ENCODE data around the gene COX8A.
A peak's percentile ranks its signal among the peaks of the same experiment; 100 is the strongest.

COX8A gene

GRCh38 chr11:63979426-63979825 is 5.0 kb downstream of the COX8A start:
- H3K27me3 ChIP-seq (ENCODE audit: insufficient read depth, poor library complexity, severe bottlenecking): no peaks in the 10 kb centered on the region
- H3K27ac ChIP-seq (replicated peaks): no peak overlapping the region
- DNase-seq (ENCODE audit: low read depth in 1 of 2, low spot score in 1 of 2): no peak
- no peak overlapping the region for H3K4me3 ChIP-seq (replicated peaks; ENCODE audit: insufficient read depth, low read length)
- no peak for TF ChIP-seq SPI1 (IDR thresholded peaks at IDR 0.05; ENCODE audit: borderline replicate concordance, low read depth)
- TF ChIP-seq, protein P1, sequence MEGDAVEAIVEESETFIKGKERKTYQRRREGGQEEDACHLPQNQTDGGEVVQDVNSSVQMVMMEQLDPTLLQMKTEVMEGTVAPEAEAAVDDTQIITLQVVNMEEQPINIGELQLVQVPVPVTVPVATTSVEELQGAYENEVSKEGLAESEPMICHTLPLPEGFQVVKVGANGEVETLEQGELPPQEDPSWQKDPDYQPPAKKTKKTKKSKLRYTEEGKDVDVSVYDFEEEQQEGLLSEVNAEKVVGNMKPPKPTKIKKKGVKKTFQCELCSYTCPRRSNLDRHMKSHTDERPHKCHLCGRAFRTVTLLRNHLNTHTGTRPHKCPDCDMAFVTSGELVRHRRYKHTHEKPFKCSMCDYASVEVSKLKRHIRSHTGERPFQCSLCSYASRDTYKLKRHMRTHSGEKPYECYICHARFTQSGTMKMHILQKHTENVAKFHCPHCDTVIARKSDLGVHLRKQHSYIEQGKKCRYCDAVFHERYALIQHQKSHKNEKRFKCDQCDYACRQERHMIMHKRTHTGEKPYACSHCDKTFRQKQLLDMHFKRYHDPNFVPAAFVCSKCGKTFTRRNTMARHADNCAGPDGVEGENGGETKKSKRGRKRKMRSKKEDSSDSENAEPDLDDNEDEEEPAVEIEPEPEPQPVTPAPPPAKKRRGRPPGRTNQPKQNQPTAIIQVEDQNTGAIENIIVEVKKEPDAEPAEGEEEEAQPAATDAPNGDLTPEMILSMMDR (IDR thresholded peaks at IDR 0.05; ENCODE audit: insufficient read depth, low read length): no peak
- TF ChIP-seq POLR2AphosphoS5 (IDR thresholded peaks at IDR 0.05; ENCODE audit: low read depth): no peak
- no peak for TF ChIP-seq REST (IDR thresholded peaks at IDR 0.05; ENCODE audit: insufficient replicate concordance, low read depth)
- TF ChIP-seq GABPA (IDR thresholded peaks at IDR 0.05; ENCODE audit: low read depth): no peak

DNA sequence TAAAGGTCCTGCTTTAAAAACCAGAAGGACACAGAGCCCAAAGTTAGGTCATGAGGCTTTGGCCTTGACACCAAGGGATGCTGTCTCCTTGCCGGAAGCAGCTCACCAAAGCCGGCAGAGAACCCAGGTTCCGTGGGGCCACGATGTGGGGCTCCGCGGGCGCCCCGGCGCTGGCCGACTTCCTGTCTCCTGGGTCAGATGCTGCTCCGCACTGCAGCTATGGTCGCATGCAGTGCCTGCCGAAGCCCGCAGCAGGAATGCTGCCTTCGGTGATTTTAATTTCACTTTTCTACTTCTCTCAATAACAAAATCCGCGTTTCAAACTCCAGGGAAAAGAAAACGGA is 11.4 kb downstream of the COX8A start:
- DNase-seq (ENCODE audit: low read depth in 1 of 2, low spot score in 1 of 2): peak; percentile 43 to 68
- H3K27me3 ChIP-seq (ENCODE audit: insufficient read depth, poor library complexity, severe bottlenecking): no peaks in the 10 kb centered on the region
- peak overlapping the region; percentile 86 for H3K27ac ChIP-seq (replicated peaks)

GRCh38 chr11:63986156-63986931 is 11.9 kb downstream of the COX8A start, which contains the start of gene OTUB1:
OTUB1 (plus strand) TSS chr11:63986438; CDS start chr11:63986457, 19 bp downstream.
- H3K4me3 ChIP-seq (replicated peaks; ENCODE audit: insufficient read depth, low read length): peak within 1 kb of the TSS; percentile 98
- TF ChIP-seq POLR2AphosphoS5 (IDR thresholded peaks at IDR 0.05; ENCODE audit: low read depth) (peak; percentile 71), REST (IDR thresholded peaks at IDR 0.05; ENCODE audit: insufficient replicate concordance, low read depth) (peak; percentile 69), GABPA (IDR thresholded peaks at IDR 0.05; ENCODE audit: low read depth) (peak; percentile 78), SPI1 (IDR thresholded peaks at IDR 0.05; ENCODE audit: borderline replicate concordance, low read depth) (no peak)
- TF ChIP-seq, protein P1 (IDR thresholded peaks at IDR 0.05; ENCODE audit: insufficient read depth, low read length): no peak
- peak; percentile 90 to 93 for DNase-seq (ENCODE audit: low read depth in 1 of 2, low spot score in 1 of 2)
- H3K27ac ChIP-seq (replicated peaks): peak within 1 kb of the TSS; percentile 86
- H3K27me3 ChIP-seq (ENCODE audit: insufficient read depth, poor library complexity, severe bottlenecking): no peaks in the 10 kb centered on the region

More for the DNA sequence above, 11.4 kb downstream of the COX8A start:
- peak overlapping the region; percentile 98 for H3K4me3 ChIP-seq (replicated peaks; ENCODE audit: insufficient read depth, low read length)
- no peak for TF ChIP-seq REST (IDR thresholded peaks at IDR 0.05; ENCODE audit: insufficient replicate concordance, low read depth)
- TF ChIP-seq SPI1 (IDR thresholded peaks at IDR 0.05; ENCODE audit: borderline replicate concordance, low read depth): peak; percentile 37; the same call in 1 of the 2 replicates

Data from HL-60 (cell line).